Sigmoid colon (tissue), 4 donors: ENCODE measurements around the gene ABCA13.

Experiments used
- CTCF ChIP-seq, 4 experiments: fragments of 450-650 bp in 3 of 4; fragments of 200-600 bp in 1 of 4; IDR thresholded peaks; one replicate each; pipeline ENCODE4 v1.5.1; 2016 to 2019; ENCODE audit warnings: antibody characterized with exemption in 4 of 4, mild to moderate bottlenecking in 3 of 4, moderate library complexity in 2 of 4
- POLR2A ChIP-seq, 2 donors: fragments of 450-650 bp; IDR thresholded peaks; one replicate each; pipeline ENCODE4 v1.6.1; 2016; ENCODE audit warnings: antibody characterized with exemption in 2 of 2, mild to moderate bottlenecking in 2 of 2, moderate library complexity in 2 of 2
- POLR2AphosphoS5 ChIP-seq, 4 donors: sonication (generic); formaldehyde crosslinking; IDR thresholded peaks; one replicate each; pipeline ENCODE4 v1.6.1; 2017; ENCODE audit warnings: antibody characterized with exemption in 4 of 4

GRCh38 chr7:48188776-48189520, 17.7 kb downstream of the ABCA13 start:
- TF ChIP-seq CTCF (IDR thresholded peaks at IDR 0.05), result no peak
- TF ChIP-seq POLR2AphosphoS5 (IDR thresholded peaks at IDR 0.05), result no peak
- TF ChIP-seq POLR2A (IDR thresholded peaks at IDR 0.05), result no peak
